H1 (cell line): ENCODE data around the gene IFNGR1. TPM values are rescaled to one million over a fixed set of nuclear protein-coding genes. Genes with fewer than 3 reads are reported as not detected.

Experiments used
- ASH2L ChIP-seq: fragments of 200-600, 300-600 bp; sonication (generic); IDR thresholded peaks from one replicate; pipeline ENCODE4 v1.7.1; 2017; ENCODE audit warnings: low read length
- CBX8 ChIP-seq: fragments of 300-800, 300-1000 bp; sonication (generic); IDR thresholded peaks from 2 replicates; pipeline ENCODE4 v1.7.1; 2016; ENCODE audit warnings: low read depth, low read length, borderline replicate concordance
- CHD7 ChIP-seq: fragments of 300-600 bp; sonication (generic); IDR thresholded peaks from 2 replicates; pipeline ENCODE4 v1.7.1; 2012; ENCODE audit warnings: low read length, moderate library complexity, mild to moderate bottlenecking, inconsistent platforms; ENCODE audit not compliant: insufficient replicate concordance
- CREB1 ChIP-seq: IDR thresholded peaks from 2 replicates; pipeline ENCODE4 v1.6.1; 2012; ENCODE audit warnings: inconsistent platforms
- CTCF ChIP-seq, 3 experiments: IDR thresholded peaks; 1 replicate in 2 of 3; 2 replicates in 1 of 3; pipeline versions ENCODE4 v1.5.1 to v1.6.1; 2011; ENCODE audit warnings: low read length in 3 of 3, mild to moderate bottlenecking in 3 of 3, inconsistent platforms in 2 of 3, low read depth in 1 of 3, moderate library complexity in 1 of 3; ENCODE audit not compliant: insufficient read depth in 1 of 3; ENCODE audit errors: control extremely low read depth in 1 of 3
- EZH2 ChIP-seq: fragments of 200-600 bp; sonication (generic); IDR thresholded peaks from 2 replicates; pipeline ENCODE4 v1.7.1; 2012; ENCODE audit warnings: low read depth, mild to moderate bottlenecking, moderate library complexity, low read length, inconsistent platforms; ENCODE audit not compliant: severe bottlenecking
- KDM1A ChIP-seq: fragments of 200-600, 300-600 bp; sonication (generic); IDR thresholded peaks from 2 replicates; pipeline ENCODE4 v1.7.1; 2016; ENCODE audit warnings: mild to moderate bottlenecking, low read length, borderline replicate concordance
- RXRA ChIP-seq: IDR thresholded peaks from 2 replicates; pipeline ENCODE4 v1.6.1; 2011; ENCODE audit warnings: low read depth, mild to moderate bottlenecking, low read length, moderate library complexity; ENCODE audit not compliant: insufficient read depth
- SUZ12 ChIP-seq: fragments of 200-600 bp; sonication (generic); IDR thresholded peaks from 2 replicates; pipeline ENCODE4 v1.6.1; 2012; ENCODE audit warnings: mild to moderate bottlenecking, inconsistent platforms, low read length, moderate library complexity, mixed read lengths
- polyA plus RNA-seq, 7 experiments: library from polyadenylated mRNA; depleted of rRNA in 3 of 7; stranded (reverse) in 5 of 7; unstranded in 2 of 7; fragments of >200 nt in 5 of 7; fragments of 200-250 nt in 2 of 7; gene quantifications; 1 replicate in 5 of 7; 2 replicates in 1 of 7; 4 replicates in 1 of 7; pipeline versions ENCODE4 v1.2.1 to v1.2.3, GENCODE V29; 2011 to 2013; ENCODE audit warnings: missing spikeins in 2 of 7, mixed read lengths in 2 of 7
- total RNA-seq: library from RNA; stranded (reverse); fragmentation: NEBNext Ultra II Directional; extraction: Animal tissue kit (Norgen Biotek cat#: 25700); gene quantifications from 2 replicates; pipeline ENCODE4 v1.2.1, GENCODE V29; 2021

The IFNGR1 gene
- total and polyA plus RNA-seq, 2 of the 8 experiments (the other 6 are each of a cell fraction or from before 2014, with no cell fraction given), result 9.7 to 20.9 TPM

GRCh38 chr6:137227871-137228302, 8.7 kb upstream of the IFNGR1 start (continued):
- no peak for TF ChIP-seq CHD7
- TF ChIP-seq SUZ12, result no peak
- no peak for TF ChIP-seq RXRA
- no peak for TF ChIP-seq CREB1
- no peak for TF ChIP-seq ASH2L
- TF ChIP-seq CBX8, result no peak
- no peak for TF ChIP-seq KDM1A
- no peak for TF ChIP-seq EZH2
- TF ChIP-seq CTCF (IDR thresholded peaks at IDR 0.05; ENCODE audit: control extremely low read depth in 1 of 3, insufficient read depth in 1 of 3, low read depth in 1 of 3, low read length in 3 of 3), result no peak
